Dendritic cell treated with granulocyte-macrophage colony-stimulating factor and Interleukin-4, amounts not matched to agents 40 ng/mL and 50 ng/mL, for 4 days (primary cell): ENCODE data around the gene TMEM242.

Experiments
- H3K27ac Mint-ChIP-seq: one replicate; pipeline ENCODE4 v1.8.0; 2022; ENCODE audit warnings: mild to moderate bottlenecking, mixed read lengths
- H3K27me3 Mint-ChIP-seq: one replicate; pipeline ENCODE4 v1.8.0; 2022; ENCODE audit warnings: mild to moderate bottlenecking, mixed read lengths
- H3K36me3 Mint-ChIP-seq: one replicate; pipeline ENCODE4 v1.8.0; 2022; ENCODE audit warnings: low read depth, mixed read lengths
- H3K4me1 Mint-ChIP-seq: one replicate; pipeline ENCODE4 v1.8.0; 2022; ENCODE audit warnings: low read depth, mixed read lengths
- H3K4me3 Mint-ChIP-seq: one replicate; pipeline ENCODE4 v1.8.0; 2022; ENCODE audit warnings: mild to moderate bottlenecking, moderate library complexity, mixed read lengths
- H3K9me3 Mint-ChIP-seq: one replicate; pipeline ENCODE4 v1.8.0; 2022; ENCODE audit warnings: mixed read lengths
- intact Hi-C: fragments of 100-400 bp; cut with micrococcal nuclease; formaldehyde crosslinking; loops from one replicate; pipeline ENCODE4 v1.15.0; 2022

Gene TMEM242

DNA sequence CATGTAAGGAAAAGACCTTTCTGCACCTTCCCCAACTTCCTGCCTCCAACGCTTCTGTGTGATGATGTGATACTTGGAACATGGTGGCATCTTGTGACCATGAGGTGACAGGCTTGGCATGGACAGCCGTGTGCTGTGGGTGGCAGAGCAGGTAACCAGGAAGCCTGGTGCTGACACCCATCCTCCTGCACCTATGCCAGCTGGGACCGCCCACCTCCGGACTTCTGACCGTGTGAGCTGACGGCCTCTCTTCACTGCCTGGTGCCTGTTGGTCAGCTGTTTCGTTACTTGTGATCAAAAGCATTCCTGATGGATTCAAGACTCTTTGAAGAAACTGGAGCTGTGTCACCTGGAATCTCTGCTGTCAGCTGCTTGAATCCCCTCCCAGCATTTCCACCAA is 70.3 kb downstream of the TMEM242 start:
- H3K27ac Mint-ChIP-seq: no peak overlapping the region
- no peak overlapping the region for H3K4me3 Mint-ChIP-seq
- H3K4me1 Mint-ChIP-seq: no peaks in the 10 kb centered on the region
- intact Hi-C loops: no loop called here
- H3K36me3 Mint-ChIP-seq: no peaks in the 10 kb centered on the region
- H3K27me3 Mint-ChIP-seq: peaks cover 14% of the 10 kb centered on the region
- peaks cover 10% of the 10 kb centered on the region for H3K9me3 Mint-ChIP-seq

DNA sequence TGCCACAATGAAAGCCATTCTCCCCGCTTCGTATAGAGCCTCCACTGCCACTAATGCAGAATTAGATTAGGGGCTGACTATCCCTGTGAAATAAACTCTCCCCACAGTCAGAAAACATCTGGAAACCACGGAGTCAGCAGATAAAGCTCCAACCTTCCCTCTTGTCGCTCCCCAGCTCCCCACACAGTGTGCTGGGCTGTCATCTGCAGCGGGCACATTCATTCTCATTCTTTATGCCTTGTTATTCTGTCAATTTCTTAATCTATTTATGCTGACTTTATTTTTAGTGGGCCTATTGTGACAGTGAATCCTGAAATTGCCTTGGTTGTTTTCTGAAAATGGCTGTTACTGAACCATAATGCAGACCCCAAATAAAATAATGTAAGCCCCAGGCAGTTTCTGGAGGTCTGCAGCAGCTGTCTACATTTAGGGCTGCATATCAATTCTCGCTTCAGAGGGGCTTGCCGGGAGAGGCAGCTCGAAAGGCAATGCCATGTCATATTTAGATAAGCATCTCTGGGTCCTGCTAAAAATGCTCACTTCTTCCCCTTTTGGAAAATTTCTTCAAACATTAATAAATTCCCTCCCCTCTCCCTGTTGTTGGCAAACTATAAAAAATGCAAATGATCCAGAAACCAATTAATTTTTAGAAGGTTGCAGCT is 71.6 kb downstream of the TMEM242 start:
- Mint-ChIP-seq H3K27me3 (peaks cover 14% of the 10 kb centered on the region), H3K4me3 (no peak overlapping the region), H3K27ac (no peak overlapping the region), H3K9me3 (peaks cover 11% of the 10 kb centered on the region), H3K4me1 (no peaks in the 10 kb centered on the region), H3K36me3 (no peaks in the 10 kb centered on the region)
- intact Hi-C loops: no loop called here

- H3K27me3 Mint-ChIP-seq: peaks cover 13% of the 10 kb centered on the region
- no peaks in the 10 kb centered on the region for H3K36me3 Mint-ChIP-seq
- no peaks in the 10 kb centered on the region for H3K4me1 Mint-ChIP-seq
- H3K27ac Mint-ChIP-seq: no peak overlapping the region
- no peak overlapping the region for H3K4me3 Mint-ChIP-seq
- intact Hi-C loops: no loop called here
- H3K9me3 Mint-ChIP-seq: peaks cover 11% of the 10 kb centered on the region
These were observed 73.5 kb downstream of the TMEM242 start for GRCh38 chr6:157249826-157250225.

DNA sequence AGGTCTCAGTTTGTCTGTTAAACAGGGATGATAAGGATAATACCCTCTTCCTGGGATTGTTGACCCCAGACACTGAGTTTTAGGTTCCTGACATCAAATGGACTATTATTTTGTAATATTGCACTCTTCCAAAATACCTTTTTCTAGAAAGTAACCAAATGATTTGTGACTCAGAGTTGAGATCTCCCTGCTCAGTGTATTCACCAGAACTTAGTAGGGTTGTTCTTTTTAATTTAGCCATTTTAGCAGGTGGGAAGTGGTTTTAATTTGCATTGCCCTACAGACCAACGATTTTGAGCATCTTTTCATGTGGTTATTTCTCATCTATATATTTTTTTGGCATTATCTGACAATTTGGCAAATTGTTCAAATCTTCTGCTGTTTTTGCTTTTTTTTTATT is 75.1 kb downstream of the TMEM242 start:
- H3K27me3 Mint-ChIP-seq: peaks cover 20% of the 10 kb centered on the region
- no peak overlapping the region for H3K27ac Mint-ChIP-seq
- intact Hi-C loops: no loop called here
- peaks cover 17% of the 10 kb centered on the region for H3K9me3 Mint-ChIP-seq
- H3K36me3 Mint-ChIP-seq: no peaks in the 10 kb centered on the region
- no peak overlapping the region for H3K4me3 Mint-ChIP-seq
- H3K4me1 Mint-ChIP-seq: no peaks in the 10 kb centered on the region

DNA sequence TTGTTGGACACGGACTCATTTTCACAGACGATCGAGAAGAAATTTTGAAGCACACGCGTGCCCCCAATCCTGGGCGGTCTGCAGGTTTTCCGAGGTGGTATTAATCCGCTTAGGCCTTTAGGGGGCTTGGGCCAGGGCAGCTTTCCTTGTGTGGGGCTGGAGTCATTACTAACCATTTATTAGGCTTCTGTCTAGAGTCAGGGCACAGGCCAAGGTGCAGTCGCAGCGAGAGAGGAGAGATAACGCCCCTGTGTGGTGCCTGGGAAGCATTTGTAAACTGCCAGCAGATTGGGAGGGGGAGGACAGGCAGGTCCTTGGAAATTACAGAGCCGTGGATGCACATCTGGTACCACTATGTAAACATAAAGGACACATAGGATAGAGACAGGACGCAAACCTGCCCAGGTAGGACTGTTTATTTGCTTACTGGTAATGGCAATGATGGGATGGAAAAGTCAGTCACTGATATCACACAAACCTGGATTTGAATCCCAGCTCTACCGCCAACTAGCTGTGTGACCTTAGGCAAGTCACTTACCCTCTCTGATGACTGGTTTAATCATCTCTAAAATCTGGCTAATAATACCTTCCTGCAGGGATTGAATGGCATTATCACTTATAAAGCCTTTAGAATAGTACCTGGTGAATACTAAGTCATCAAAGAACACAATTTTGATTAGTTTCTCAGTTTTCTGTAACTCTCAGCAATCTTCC is 76.4 kb downstream of the TMEM242 start:
- intact Hi-C loops: no loop called here
- H3K9me3 Mint-ChIP-seq: peaks cover 17% of the 10 kb centered on the region
- peaks cover 21% of the 10 kb centered on the region for H3K27me3 Mint-ChIP-seq
- no peak overlapping the region for H3K27ac Mint-ChIP-seq
- no peak overlapping the region for H3K4me3 Mint-ChIP-seq
- no peaks in the 10 kb centered on the region for H3K36me3 Mint-ChIP-seq
- no peaks in the 10 kb centered on the region for H3K4me1 Mint-ChIP-seq

DNA sequence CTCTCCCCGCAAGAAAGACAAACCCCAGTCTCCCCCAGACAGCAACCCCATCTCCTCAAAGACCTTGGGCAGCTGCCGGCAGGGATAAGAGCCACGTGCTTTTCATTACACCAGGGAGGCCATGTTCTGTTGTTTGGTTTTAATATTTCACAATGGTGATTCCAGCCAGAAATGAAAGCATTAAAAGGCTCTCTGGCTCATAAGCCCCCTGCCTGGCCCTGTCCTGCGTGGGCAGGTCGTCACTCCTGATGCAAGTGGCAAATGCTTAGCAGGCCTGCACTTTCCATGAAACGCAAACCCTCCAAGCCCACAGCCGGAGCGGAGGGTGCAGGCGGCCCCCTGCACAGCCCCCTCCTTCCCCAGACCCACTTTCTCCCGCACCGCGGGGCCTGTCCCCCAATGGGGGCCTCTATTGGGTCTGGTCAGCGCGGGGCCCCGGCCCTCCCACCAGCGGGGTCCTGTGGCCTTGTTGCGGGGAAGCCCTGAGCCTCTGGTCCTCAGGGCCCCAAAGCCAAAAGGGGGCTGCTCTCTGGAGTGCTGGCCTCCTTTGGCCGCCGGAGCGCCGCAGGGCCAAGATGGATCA is 77.2 kb downstream of the TMEM242 start:
- Mint-ChIP-seq H3K9me3 (peaks cover 17% of the 10 kb centered on the region), H3K4me1 (no peaks in the 10 kb centered on the region), H3K36me3 (no peaks in the 10 kb centered on the region), H3K4me3 (no peak overlapping the region), H3K27me3 (peaks cover 24% of the 10 kb centered on the region), H3K27ac (no peak overlapping the region)
- intact Hi-C loops: no loop called here

DNA sequence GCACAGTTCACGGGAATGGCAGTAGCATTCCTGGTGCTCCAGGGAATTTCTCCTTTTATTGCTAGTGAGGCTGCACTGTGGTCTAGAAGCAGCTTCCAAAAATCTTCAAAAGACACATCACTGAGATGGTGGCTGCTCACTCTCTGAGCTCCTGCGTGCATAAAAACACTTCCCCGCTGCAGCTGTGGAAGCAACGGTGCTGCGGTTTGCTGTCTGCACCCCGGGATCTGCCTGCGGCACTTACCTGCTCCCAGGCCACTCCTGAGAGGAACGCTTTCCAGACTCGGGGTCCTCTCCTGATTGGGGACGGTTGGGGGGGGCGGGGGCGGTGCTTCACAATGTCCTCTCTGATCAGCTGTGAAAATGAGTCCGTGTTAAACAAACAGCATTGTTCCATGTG is 77.9 kb downstream of the TMEM242 start:
- H3K4me3 Mint-ChIP-seq: no peak overlapping the region
- peaks cover 4% of the 10 kb centered on the region for H3K4me1 Mint-ChIP-seq
- no peak overlapping the region for H3K27ac Mint-ChIP-seq
- no peaks in the 10 kb centered on the region for H3K36me3 Mint-ChIP-seq
- peaks cover 17% of the 10 kb centered on the region for H3K9me3 Mint-ChIP-seq
- H3K27me3 Mint-ChIP-seq: peaks cover 26% of the 10 kb centered on the region
- intact Hi-C loops: no loop called here

DNA sequence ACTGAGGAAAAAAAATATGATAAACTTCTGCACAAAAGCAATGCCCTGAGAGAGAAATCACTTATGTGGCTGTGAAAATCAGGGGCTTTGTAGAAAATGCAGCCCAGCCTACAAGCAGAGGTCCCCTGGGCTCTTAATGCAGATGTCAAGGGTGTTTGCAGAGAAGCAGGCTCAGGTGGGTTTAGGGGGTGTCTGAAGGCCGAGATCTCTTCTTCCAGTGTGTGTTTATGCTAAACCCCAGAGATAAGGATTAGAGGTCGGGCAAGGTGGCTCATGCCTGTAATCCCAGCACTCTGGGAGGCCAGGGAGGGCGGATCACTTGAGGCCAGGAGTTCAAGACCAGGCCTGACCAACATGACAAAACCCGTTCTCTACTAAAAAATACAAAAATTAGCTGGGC is 78.5 kb downstream of the TMEM242 start:
- H3K27ac Mint-ChIP-seq: no peak overlapping the region
- H3K4me3 Mint-ChIP-seq: no peak overlapping the region
- no peaks in the 10 kb centered on the region for H3K36me3 Mint-ChIP-seq
- peaks cover 17% of the 10 kb centered on the region for H3K9me3 Mint-ChIP-seq
- intact Hi-C loops: no loop called here
- peaks cover 29% of the 10 kb centered on the region for H3K27me3 Mint-ChIP-seq
- H3K4me1 Mint-ChIP-seq: peaks cover 9% of the 10 kb centered on the region

GRCh38 chr6:157244175-157244574 is 79.1 kb downstream of the TMEM242 start:
- no peak overlapping the region for H3K27ac Mint-ChIP-seq
- H3K27me3 Mint-ChIP-seq: peaks cover 33% of the 10 kb centered on the region
- H3K36me3 Mint-ChIP-seq: no peaks in the 10 kb centered on the region
- peaks cover 9% of the 10 kb centered on the region for H3K4me1 Mint-ChIP-seq
- H3K4me3 Mint-ChIP-seq: no peak overlapping the region
- peaks cover 17% of the 10 kb centered on the region for H3K9me3 Mint-ChIP-seq
- intact Hi-C loops: no loop called here

DNA sequence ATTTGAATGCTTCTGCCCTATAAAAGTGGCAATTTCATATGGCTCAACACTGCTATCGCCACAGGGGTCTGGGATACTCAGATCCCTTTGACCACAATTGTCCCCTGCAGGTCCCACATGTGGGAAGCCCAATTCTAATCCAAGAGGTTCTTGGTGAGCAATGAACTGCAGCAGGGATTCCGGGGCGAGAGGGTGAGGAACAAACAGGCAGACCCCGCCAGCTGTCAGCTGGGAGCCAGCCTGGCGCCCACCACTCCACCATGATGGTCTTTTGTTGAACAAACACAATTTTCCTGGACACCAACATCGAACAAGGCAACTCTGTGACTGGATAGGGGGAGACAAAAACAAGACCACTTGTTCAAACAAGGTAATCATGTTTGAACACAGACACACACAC is 80.5 kb downstream of the TMEM242 start:
- intact Hi-C loops: no loop called here
- Mint-ChIP-seq H3K36me3 (no peaks in the 10 kb centered on the region), H3K4me3 (no peak overlapping the region), H3K27ac (no peak overlapping the region), H3K4me1 (peaks cover 9% of the 10 kb centered on the region), H3K9me3 (peaks cover 6% of the 10 kb centered on the region), H3K27me3 (peaks cover 36% of the 10 kb centered on the region)

DNA sequence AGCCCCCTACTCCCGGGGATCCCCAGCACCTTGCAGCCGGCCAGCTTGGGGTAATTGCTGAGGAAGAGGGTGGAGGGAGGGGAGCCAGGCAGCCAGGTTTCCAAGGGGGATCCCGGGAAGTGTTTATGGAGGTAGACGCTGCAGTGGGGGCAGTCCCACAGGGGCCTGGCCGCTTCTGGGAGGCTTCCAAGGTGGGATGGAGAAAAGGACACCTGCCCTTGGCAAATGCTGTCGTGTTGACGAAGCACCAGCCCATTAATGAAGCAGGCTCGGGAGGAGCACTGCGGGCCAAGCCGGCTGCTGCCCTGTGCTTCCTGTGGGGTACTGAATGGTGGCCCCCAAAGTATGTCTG is 82.4 kb downstream of the TMEM242 start:
- peaks cover 10% of the 10 kb centered on the region for H3K4me1 Mint-ChIP-seq
- no peak overlapping the region for H3K27ac Mint-ChIP-seq
- H3K27me3 Mint-ChIP-seq: peaks cover 47% of the 10 kb centered on the region
- peaks cover 6% of the 10 kb centered on the region for H3K9me3 Mint-ChIP-seq
- no peak overlapping the region for H3K4me3 Mint-ChIP-seq
- H3K36me3 Mint-ChIP-seq: no peaks in the 10 kb centered on the region
- intact Hi-C loops: no loop called here

GRCh38 chr6:157240059-157240959 is 83.0 kb downstream of the TMEM242 start:
- intact Hi-C loops: no loop called here
- Mint-ChIP-seq H3K27me3 (peaks cover 53% of the 10 kb centered on the region), H3K36me3 (no peaks in the 10 kb centered on the region), H3K4me1 (peaks cover 16% of the 10 kb centered on the region), H3K27ac (no peak overlapping the region), H3K4me3 (peak overlapping the region; percentile 62), H3K9me3 (peaks cover 6% of the 10 kb centered on the region)

- H3K4me3 Mint-ChIP-seq: no peak overlapping the region
- H3K4me1 Mint-ChIP-seq: peaks cover 16% of the 10 kb centered on the region
- no peak overlapping the region for H3K27ac Mint-ChIP-seq
- peaks cover 6% of the 10 kb centered on the region for H3K9me3 Mint-ChIP-seq
- intact Hi-C loops: no loop called here
- H3K27me3 Mint-ChIP-seq: peaks cover 59% of the 10 kb centered on the region
- H3K36me3 Mint-ChIP-seq: no peaks in the 10 kb centered on the region
These were observed 83.7 kb downstream of the TMEM242 start for GRCh38 chr6:157239671-157240058.
